Stimulated activated CD8-positive, alpha-beta memory T cell treated with anti-CD3 and anti-CD28 coated beads, Interleukin-12 subunit alpha, Interleukin-12 subunit beta, amount 100 ng/mL, for 4 hours (primary cell): Measurements from ENCODE around the gene SMG6.
"Not testable (repeated sequence)": the region's sequence is repeated elsewhere in the genome, so short reads cannot be mapped to it uniquely, and the experiment has no call there.

Source experiments
- DNase-seq: peaks from one replicate; pipeline ENCODE4 v3.0.0-alpha.2; 2020; ENCODE audit warnings: low read depth

SMG6 gene

GRCh38 chr17:2178798-2179501 is 124.6 kb downstream of the SMG6 start:
- no peak for DNase-seq

- no peak for DNase-seq
Measured at GRCh38 chr17:2177235-2177811, 126.3 kb downstream of the SMG6 start.

GRCh38 chr17:2176499-2177169 is 127.0 kb downstream of the SMG6 start:
- DNase-seq = no peak

GRCh38 chr17:2175294-2175628 is 128.3 kb downstream of the SMG6 start:
- DNase-seq = no peak

GRCh38 chr17:2174468-2175293 is 128.9 kb downstream of the SMG6 start:
- no peak for DNase-seq

GRCh38 chr17:2174014-2174413 is 129.6 kb downstream of the SMG6 start:
- DNase-seq = no peak

- no peak for DNase-seq
Measured at GRCh38 chr17:2172999-2173398, 130.6 kb downstream of the SMG6 start.

GRCh38 chr17:2172077-2172851 is 131.3 kb downstream of the SMG6 start:
- no peak for DNase-seq

GRCh38 chr17:2171702-2172076 is 131.9 kb downstream of the SMG6 start:
- DNase-seq = no peak

GRCh38 chr17:2170023-2170422 is 133.6 kb downstream of the SMG6 start:
- DNase-seq = no peak

GRCh38 chr17:2165723-2166122 is 137.9 kb downstream of the SMG6 start:
- DNase-seq = not testable (repeated sequence)

GRCh38 chr17:2158396-2158780 is 145.2 kb downstream of the SMG6 start:
- DNase-seq = no peak

- no peak for DNase-seq
Measured at GRCh38 chr17:2157675-2158395, 145.8 kb downstream of the SMG6 start.

GRCh38 chr17:2157081-2157480 is 146.5 kb downstream of the SMG6 start:
- no peak for DNase-seq

- no peak for DNase-seq
Measured at GRCh38 chr17:2156666-2157065, 146.9 kb downstream of the SMG6 start.

GRCh38 chr17:2155573-2155972 is 148.0 kb downstream of the SMG6 start:
- no peak for DNase-seq

- DNase-seq = no peak
Measured at GRCh38 chr17:2151358-2152033, 152.1 kb downstream of the SMG6 start.

GRCh38 chr17:2150806-2151205 is 152.8 kb downstream of the SMG6 start:
- DNase-seq = no peak

GRCh38 chr17:2149934-2150333 is 153.7 kb downstream of the SMG6 start:
- no peak for DNase-seq

- no peak for DNase-seq
Measured at GRCh38 chr17:2146132-2146871, 157.3 kb downstream of the SMG6 start.
